GM12873 (cell line): Measurements from ENCODE around the gene HHLA2.

ENCODE experiments used
- TF ChIP-seq, protein P1 (sequence below): IDR thresholded peaks from 2 replicates; pipeline ENCODE4 v1.5.1; 2012; ENCODE audit warnings: low read depth, mild to moderate bottlenecking, moderate library complexity, low read length, control low read depth; ENCODE audit not compliant: insufficient read depth; ENCODE audit errors: missing control alignments

Gene HHLA2

DNA sequence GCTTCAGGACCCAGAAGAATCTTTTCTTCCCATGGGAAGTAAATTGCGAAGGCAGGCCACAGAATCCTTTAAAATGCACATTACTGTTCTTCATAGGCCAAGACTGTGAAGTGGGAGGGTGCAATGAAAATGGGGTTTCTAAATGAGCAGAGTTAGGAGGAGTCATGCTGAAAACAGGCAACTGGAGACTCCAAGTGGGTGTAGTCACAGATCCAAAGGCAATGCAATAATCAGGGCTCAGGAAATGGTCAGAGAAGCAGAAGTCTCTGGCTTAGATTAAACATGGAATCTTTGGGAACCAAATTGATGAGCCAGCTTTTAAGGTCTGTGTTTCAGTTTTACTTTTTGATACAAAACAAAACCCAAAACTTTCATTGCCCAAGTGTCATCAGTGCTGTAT lies 37.6 kb downstream of the HHLA2 start:
- TF ChIP-seq, protein P1, sequence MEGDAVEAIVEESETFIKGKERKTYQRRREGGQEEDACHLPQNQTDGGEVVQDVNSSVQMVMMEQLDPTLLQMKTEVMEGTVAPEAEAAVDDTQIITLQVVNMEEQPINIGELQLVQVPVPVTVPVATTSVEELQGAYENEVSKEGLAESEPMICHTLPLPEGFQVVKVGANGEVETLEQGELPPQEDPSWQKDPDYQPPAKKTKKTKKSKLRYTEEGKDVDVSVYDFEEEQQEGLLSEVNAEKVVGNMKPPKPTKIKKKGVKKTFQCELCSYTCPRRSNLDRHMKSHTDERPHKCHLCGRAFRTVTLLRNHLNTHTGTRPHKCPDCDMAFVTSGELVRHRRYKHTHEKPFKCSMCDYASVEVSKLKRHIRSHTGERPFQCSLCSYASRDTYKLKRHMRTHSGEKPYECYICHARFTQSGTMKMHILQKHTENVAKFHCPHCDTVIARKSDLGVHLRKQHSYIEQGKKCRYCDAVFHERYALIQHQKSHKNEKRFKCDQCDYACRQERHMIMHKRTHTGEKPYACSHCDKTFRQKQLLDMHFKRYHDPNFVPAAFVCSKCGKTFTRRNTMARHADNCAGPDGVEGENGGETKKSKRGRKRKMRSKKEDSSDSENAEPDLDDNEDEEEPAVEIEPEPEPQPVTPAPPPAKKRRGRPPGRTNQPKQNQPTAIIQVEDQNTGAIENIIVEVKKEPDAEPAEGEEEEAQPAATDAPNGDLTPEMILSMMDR, result no peak

- TF ChIP-seq, protein P1, result no peak
These were observed 38.4 kb downstream of the HHLA2 start for GRCh38 chr3:108334701-108335100.

DNA sequence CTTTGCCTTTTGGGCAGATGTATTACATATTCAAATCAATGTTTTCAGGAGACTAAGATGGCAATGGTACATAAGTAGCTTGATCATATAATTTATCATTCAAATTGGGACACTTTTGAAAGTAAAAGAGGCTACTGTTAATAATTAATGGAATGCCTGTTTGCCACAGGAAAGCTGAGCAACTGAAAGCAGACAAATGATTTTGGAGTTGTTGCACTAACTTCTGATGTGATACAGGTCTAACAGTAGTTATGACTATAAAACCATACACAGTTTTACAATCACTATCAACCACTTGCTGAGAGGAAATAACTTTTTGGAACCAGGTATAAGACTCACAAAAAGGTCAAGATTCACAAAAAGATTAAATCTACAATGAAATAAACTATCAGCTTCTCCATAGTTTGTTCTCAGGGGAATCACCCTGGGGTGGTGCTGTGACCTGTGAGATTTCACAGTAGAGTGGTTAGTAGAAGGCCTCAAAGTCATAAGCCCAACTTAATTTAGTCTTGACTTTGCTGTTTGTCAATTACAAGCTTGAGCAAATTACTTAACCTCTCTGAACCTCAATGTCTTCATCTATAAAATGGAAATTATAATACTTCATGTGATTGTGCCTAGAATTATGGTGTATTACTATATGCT lies 42.7 kb downstream of the HHLA2 start:
- TF ChIP-seq, protein P1, result no peak

GRCh38 chr3:108341911-108342310 lies 45.6 kb downstream of the HHLA2 start:
- TF ChIP-seq, protein P1, result no peak

- TF ChIP-seq, protein P1, result no peak
These were observed 46.6 kb downstream of the HHLA2 start for GRCh38 chr3:108342837-108343486.

- TF ChIP-seq, protein P1, result no peak
These were observed 47.1 kb downstream of the HHLA2 start for GRCh38 chr3:108343491-108343890.

- TF ChIP-seq, protein P1, result no peak
These were observed 49.3 kb downstream of the HHLA2 start for GRCh38 chr3:108345492-108346205.
